Measurements from ENCODE around the gene PCNX1.

DNA sequence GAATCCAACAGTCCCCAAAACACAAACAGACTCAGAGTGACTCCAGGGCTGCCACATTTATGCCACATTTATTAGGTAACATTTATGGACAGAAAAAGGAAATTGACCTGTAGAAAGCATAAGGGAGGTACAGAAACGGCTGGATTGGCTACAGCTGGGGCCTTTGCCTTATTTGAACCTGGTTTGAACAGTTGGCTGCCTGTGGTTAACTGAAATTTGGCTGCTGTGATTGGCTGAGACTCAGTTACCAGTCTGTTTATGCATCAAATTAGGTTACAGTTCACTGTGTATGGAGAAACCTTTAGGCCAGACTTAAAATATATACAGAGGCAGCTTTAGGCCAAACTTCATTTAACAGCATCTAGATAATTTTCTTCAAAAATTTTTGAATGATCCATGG, 27.8 kb upstream of the PCNX1 start:
- TF ChIP-seq, protein P1, sequence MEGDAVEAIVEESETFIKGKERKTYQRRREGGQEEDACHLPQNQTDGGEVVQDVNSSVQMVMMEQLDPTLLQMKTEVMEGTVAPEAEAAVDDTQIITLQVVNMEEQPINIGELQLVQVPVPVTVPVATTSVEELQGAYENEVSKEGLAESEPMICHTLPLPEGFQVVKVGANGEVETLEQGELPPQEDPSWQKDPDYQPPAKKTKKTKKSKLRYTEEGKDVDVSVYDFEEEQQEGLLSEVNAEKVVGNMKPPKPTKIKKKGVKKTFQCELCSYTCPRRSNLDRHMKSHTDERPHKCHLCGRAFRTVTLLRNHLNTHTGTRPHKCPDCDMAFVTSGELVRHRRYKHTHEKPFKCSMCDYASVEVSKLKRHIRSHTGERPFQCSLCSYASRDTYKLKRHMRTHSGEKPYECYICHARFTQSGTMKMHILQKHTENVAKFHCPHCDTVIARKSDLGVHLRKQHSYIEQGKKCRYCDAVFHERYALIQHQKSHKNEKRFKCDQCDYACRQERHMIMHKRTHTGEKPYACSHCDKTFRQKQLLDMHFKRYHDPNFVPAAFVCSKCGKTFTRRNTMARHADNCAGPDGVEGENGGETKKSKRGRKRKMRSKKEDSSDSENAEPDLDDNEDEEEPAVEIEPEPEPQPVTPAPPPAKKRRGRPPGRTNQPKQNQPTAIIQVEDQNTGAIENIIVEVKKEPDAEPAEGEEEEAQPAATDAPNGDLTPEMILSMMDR (conservative IDR thresholded peaks at IDR 0.05 in 1 of 2, IDR thresholded peaks at IDR 0.05 in 1 of 2; ENCODE audit: low read depth in 1 of 2, low read length in 2 of 2): no peak
- no peak for TF ChIP-seq EZH2 (IDR thresholded peaks at IDR 0.05; ENCODE audit: low read length, missing control alignments)
